A673 (cell line): ENCODE measurements around the gene HAPLN3. TPM values are rescaled to one million over a fixed set of nuclear protein-coding genes. Genes with fewer than 3 reads are reported as not detected.

Experiments used
- BruUV-seq: library from RNA; stranded (reverse); fragments of 400-500 nt; replicated peaks from 2 replicates; lab custom pipeline; 2021; lab: Mats Ljungman, UMichigan
- CTCF ChIA-PET: fragments of 300-600 bp; sonication (Branson Sonifier 250); formaldehyde crosslinking; loops from one replicate; lab custom pipeline; 2022; ENCODE audit warnings: antibody characterized with exemption; lab: Charles Lee
- POLR2A ChIA-PET: fragments of 300-600 bp; sonication (Branson Sonifier 250); formaldehyde crosslinking; loops from one replicate; lab custom pipeline; 2022; ENCODE audit warnings: antibody characterized with exemption; ENCODE audit not compliant: low non-redundant PET; lab: Charles Lee
- DNase-seq: peaks from one replicate; pipeline ENCODE4 v3.0.0-alpha.2; 2015; ENCODE audit warnings: low spot score
- H3K27ac ChIP-seq: fragments of 200-600 bp; sonication (generic); 2 replicates; pipeline ENCODE4 v1.5.1; 2016; ENCODE audit warnings: mixed run types, low read depth, mild to moderate bottlenecking, mixed read lengths, antibody characterized with exemption, low read length; ENCODE audit not compliant: poor library complexity, severe bottlenecking
- H3K27me3 ChIP-seq: fragments of 200-600 bp; sonication (generic); replicated peaks from 2 replicates; pipeline ENCODE4 v1.6.1; 2017; ENCODE audit warnings: mixed run types, low read depth, mild to moderate bottlenecking, mixed read lengths, antibody characterized with exemption, low read length; ENCODE audit not compliant: insufficient read depth, poor library complexity
- H3K36me3 ChIP-seq: fragments of 200-600 bp; sonication (generic); 2 replicates; pipeline ENCODE4 v1.6.1; 2016; ENCODE audit warnings: mixed run types, mild to moderate bottlenecking, mixed read lengths, antibody characterized with exemption, low read length; ENCODE audit not compliant: insufficient read depth, poor library complexity, severe bottlenecking
- H3K4me1 ChIP-seq: fragments of 200-600 bp; sonication (generic); 2 replicates; pipeline ENCODE4 v1.6.1; 2017; ENCODE audit warnings: mixed run types, mild to moderate bottlenecking, mixed read lengths, antibody characterized with exemption, low read length; ENCODE audit not compliant: insufficient read depth, poor library complexity, severe bottlenecking
- H3K4me3 ChIP-seq: fragments of 200-600 bp; sonication (generic); 2 replicates; pipeline ENCODE4 v1.5.1; 2016; ENCODE audit warnings: low read depth, mixed run types, mild to moderate bottlenecking, mixed read lengths, low read length; ENCODE audit not compliant: poor library complexity, severe bottlenecking
- H3K9me3 ChIP-seq: fragments of 200-600 bp; sonication (generic); 2 replicates; pipeline ENCODE4 v1.6.1; 2016; ENCODE audit warnings: mixed run types, low read depth, mild to moderate bottlenecking, mixed read lengths, antibody characterized with exemption, low read length; ENCODE audit not compliant: poor library complexity, severe bottlenecking
- EZH2 ChIP-seq: fragments of 200-600 bp; sonication (generic); IDR thresholded peaks from 2 replicates; pipeline ENCODE4 v1.6.1; 2017; ENCODE audit warnings: borderline replicate concordance, low read depth, mild to moderate bottlenecking, mixed read lengths, antibody characterized with exemption, low read length; ENCODE audit not compliant: poor library complexity, severe bottlenecking
- intact Hi-C: fragments of 100-400 bp; cut with micrococcal nuclease; formaldehyde crosslinking; loops from one replicate; pipeline ENCODE4 v1.10.0; 2022; ENCODE audit not compliant: unreplicated experiment
- total RNA-seq: library from RNA; stranded (reverse); gene quantifications from 2 replicates; pipeline ENCODE4 v1.2.3, GENCODE V29; 2021
- TF ChIP-seq, protein P1 (sequence below): fragments of 300-800, 200-600 bp; sonication (generic); conservative IDR thresholded peaks from 2 replicates; pipeline ENCODE4 v1.5.1; 2017; ENCODE audit warnings: low read depth, mild to moderate bottlenecking, antibody characterized with exemption, low read length, moderate library complexity, mixed read lengths

Gene HAPLN3
- total RNA-seq, 1 experiment from 2014 or later = 1.4 TPM

DNA sequence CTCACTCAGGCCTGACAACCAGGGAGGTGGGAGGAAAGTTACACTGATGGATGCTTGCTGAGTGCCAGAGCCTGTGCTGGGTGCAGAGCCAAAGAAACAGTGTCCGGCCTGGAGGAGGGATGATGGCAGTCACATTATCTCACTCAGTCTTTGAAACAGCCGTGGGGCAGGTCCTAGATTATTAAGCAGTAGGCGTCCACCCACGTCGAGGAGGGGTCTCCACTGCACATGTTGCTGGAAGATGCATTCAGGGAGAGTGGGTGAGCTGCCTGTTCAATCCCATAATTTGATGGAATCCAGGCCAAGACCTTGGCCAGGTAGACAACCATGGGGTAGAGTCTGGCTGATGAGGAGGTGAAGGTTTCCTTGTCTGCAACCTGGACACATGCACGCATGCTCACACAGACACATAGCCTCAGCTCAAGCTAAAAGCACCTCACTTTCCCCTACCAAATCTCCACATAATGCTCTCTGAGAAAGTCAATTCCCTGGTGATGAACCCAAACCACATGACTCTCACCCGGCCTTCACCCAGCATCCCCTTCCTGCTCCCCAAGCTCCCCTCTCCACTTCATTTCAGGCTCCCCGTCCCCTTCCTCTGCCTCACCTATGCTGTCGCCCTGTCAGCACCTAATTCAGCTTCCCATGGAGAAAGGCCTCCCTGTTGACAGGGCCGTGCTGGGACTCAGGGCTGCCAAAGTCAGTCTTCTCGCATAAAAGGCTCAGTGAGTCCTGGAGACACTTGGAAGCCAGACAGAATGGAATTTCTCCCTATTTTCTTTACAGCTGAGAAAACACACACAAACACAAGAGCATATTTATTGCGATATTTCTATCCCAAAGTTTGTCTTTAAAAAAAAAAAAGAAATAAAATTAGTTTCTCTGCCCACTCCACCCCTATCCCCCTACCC lies 62.3 kb downstream of the HAPLN3 start:
- no peaks in the 10 kb centered on the region for H3K4me1 ChIP-seq
- DNase-seq = no peak
- H3K9me3 ChIP-seq = no peaks in the 10 kb centered on the region
- no peak for TF ChIP-seq EZH2
- TF ChIP-seq, protein P1, sequence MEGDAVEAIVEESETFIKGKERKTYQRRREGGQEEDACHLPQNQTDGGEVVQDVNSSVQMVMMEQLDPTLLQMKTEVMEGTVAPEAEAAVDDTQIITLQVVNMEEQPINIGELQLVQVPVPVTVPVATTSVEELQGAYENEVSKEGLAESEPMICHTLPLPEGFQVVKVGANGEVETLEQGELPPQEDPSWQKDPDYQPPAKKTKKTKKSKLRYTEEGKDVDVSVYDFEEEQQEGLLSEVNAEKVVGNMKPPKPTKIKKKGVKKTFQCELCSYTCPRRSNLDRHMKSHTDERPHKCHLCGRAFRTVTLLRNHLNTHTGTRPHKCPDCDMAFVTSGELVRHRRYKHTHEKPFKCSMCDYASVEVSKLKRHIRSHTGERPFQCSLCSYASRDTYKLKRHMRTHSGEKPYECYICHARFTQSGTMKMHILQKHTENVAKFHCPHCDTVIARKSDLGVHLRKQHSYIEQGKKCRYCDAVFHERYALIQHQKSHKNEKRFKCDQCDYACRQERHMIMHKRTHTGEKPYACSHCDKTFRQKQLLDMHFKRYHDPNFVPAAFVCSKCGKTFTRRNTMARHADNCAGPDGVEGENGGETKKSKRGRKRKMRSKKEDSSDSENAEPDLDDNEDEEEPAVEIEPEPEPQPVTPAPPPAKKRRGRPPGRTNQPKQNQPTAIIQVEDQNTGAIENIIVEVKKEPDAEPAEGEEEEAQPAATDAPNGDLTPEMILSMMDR = no peak
- intact Hi-C loops = loop anchor here (1.0 to 10.0 kb wide), 3 partner anchors 178 to 357 kb away; partner anchors contain the start of gene AEN
- no peaks in the 10 kb centered on the region for H3K36me3 ChIP-seq
- no peak overlapping the region for H3K4me3 ChIP-seq
- BruUV-seq = no TSS peak
- H3K27ac ChIP-seq = no peak overlapping the region
- CTCF ChIA-PET = interaction anchor here (0.6 to 1.1 kb wide), 3 partner anchors 9 to 229 kb away, joined by 3 to 11 read pairs (median 3); no protein-coding TSS in a partner anchor
- POLR2A ChIA-PET = no interaction called here
- H3K27me3 ChIP-seq = no peaks in the 10 kb centered on the region

DNA sequence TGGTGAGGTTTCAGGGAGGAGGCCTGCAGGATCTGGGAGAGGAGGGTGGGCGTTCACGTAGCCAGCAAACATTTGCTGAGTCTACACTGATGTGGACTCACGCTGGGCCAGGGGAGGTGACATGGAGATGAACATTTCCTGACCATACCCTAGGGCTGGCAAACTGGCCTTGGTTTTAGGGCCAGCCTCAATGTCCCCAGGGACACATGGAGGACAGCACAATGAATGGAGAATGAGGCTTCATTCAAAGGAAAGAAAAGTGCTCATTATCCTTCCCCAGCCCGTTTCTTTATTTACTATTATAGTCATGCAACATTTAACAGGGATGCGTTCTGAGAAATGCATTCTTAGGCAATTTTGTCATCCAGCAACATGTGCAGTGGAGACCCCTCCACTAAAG lies 65.3 kb downstream of the HAPLN3 start:
- no peaks in the 10 kb centered on the region for H3K9me3 ChIP-seq
- no peaks in the 10 kb centered on the region for H3K4me1 ChIP-seq
- H3K27me3 ChIP-seq = peaks cover 9% of the 10 kb centered on the region
- POLR2A ChIA-PET = no interaction called here
- H3K27ac ChIP-seq = no peak overlapping the region
- no peak for DNase-seq
- TF ChIP-seq, protein P1 = no peak
- TF ChIP-seq EZH2 = no peak
- BruUV-seq = no TSS peak
- no peaks in the 10 kb centered on the region for H3K36me3 ChIP-seq
- intact Hi-C loops = loop anchor here (5.0 to 10.0 kb wide), 2 partner anchors 175 to 208 kb away; partner anchors contain the start of gene AEN
- CTCF ChIA-PET = no interaction called here
- H3K4me3 ChIP-seq = no peak overlapping the region

DNA sequence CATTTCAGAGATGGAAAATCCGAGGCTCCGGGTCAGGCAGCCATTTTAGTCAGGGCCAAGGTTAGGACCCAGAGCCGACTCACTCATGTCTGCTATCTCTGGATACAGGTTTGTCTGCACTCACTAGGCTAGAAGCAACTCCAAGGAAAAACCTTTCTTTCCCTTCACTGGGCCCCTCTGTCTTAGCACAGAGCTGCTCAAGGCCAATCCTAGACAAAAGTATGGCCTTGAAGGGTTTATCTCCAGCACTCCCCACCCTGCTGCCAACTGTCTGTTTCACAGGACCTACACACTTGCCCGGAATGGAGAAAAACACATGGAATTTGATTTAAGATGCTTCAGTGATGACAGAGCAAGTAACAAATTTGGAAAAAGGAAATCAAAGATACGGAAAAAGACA lies 66.6 kb downstream of the HAPLN3 start:
- Histone ChIP-seq H3K4me1 (no peaks in the 10 kb centered on the region), H3K9me3 (no peaks in the 10 kb centered on the region), H3K27me3 (peaks cover 9% of the 10 kb centered on the region), H3K36me3 (no peaks in the 10 kb centered on the region), H3K27ac (no peak overlapping the region), H3K4me3 (no peak overlapping the region)
- ChIA-PET CTCF (no interaction called here), POLR2A (no interaction called here)
- intact Hi-C loops = no loop called here
- no peak for DNase-seq
- BruUV-seq = no TSS peak
- TF ChIP-seq EZH2 = no peak
- TF ChIP-seq, protein P1 = no peak

Other genes starting within 250 kb of the HAPLN3 start
- not detected in 2 replicates for gene ACAN, start 92.1 kb downstream of the HAPLN3 start, total RNA-seq
- 118 and 129 TPM in 2 replicates for gene MFGE8, start 17.8 kb upstream of the HAPLN3 start, total RNA-seq
- gene ABHD2, start 192.9 kb upstream of the HAPLN3 start, total RNA-seq = 43.9 and 52.4 TPM in 2 replicates